H1 (cell line): ENCODE results near the gene MEP1A. TPM values are rescaled to one million over a fixed set of nuclear protein-coding genes. Genes with fewer than 3 reads are reported as not detected.

Experiments
- CTCF ChIA-PET: fragments of 300-600 bp; sonication (Branson Sonifier 250); formaldehyde crosslinking; loops from one replicate; lab custom pipeline; 2021; ENCODE audit not compliant: partially characterized antibody; lab: Charles Lee
- POLR2A ChIA-PET: fragments of 300-600 bp; sonication (Branson Sonifier 250); formaldehyde crosslinking; loops from one replicate; lab custom pipeline; 2021; ENCODE audit warnings: inconsistent platforms; ENCODE audit not compliant: partially characterized antibody; lab: Charles Lee
- DNase-seq, 2 experiments: peaks; one replicate each; pipeline versions ENCODE4 v3.0.0 to v3.0.0-alpha.2; 2010 to 2022; ENCODE audit warnings: low spot score in 2 of 2, low read depth in 1 of 2, mixed read lengths in 1 of 2
- FAIRE-seq: peaks from 2 replicates; lab custom pipeline; 2011; peaks lifted over from hg19 to GRCh38; lab: Jason Lieb, UNC
- H2AFZ ChIP-seq: 2 replicates; pipeline ENCODE4 v1.8.1; 2012; ENCODE audit warnings: low read length, inconsistent platforms
- H2AK5ac ChIP-seq: 2 replicates; pipeline ENCODE4 v1.6.1; 2013; ENCODE audit warnings: low read depth, low read length
- H2BK120ac ChIP-seq: replicated peaks from 2 replicates; pipeline ENCODE3; 2013; ENCODE audit warnings: low read depth, low read length, inconsistent platforms
- H2BK12ac ChIP-seq: 2 replicates; pipeline ENCODE4 v1.6.1; 2013; ENCODE audit warnings: low read depth, low read length
- H2BK15ac ChIP-seq: 2 replicates; pipeline ENCODE4 v1.6.1; 2013; ENCODE audit warnings: low read length
- H2BK20ac ChIP-seq: 2 replicates; pipeline ENCODE4 v1.6.1; 2013; ENCODE audit warnings: low read length
- H2BK5ac ChIP-seq: 2 replicates; pipeline ENCODE4 v1.6.1; 2013; ENCODE audit warnings: low read depth, low read length
- H3K14ac ChIP-seq: 2 replicates; pipeline ENCODE4 v1.6.1; 2013; ENCODE audit warnings: inconsistent platforms; ENCODE audit not compliant: insufficient read length
- H3K18ac ChIP-seq: 2 replicates; pipeline ENCODE4 v1.6.1; 2013; ENCODE audit warnings: low read length; ENCODE audit errors: extremely low read depth
- H3K23ac ChIP-seq: 2 replicates; pipeline ENCODE4 v1.6.1; 2013; ENCODE audit warnings: inconsistent platforms; ENCODE audit not compliant: insufficient read length
- H3K23me2 ChIP-seq: 2 replicates; pipeline ENCODE4 v1.6.1; 2013; ENCODE audit warnings: low read depth, low read length
- H3K27ac ChIP-seq: 2 replicates; pipeline ENCODE4 v1.6.1; 2011; ENCODE audit warnings: low read depth, low read length, inconsistent platforms
- H3K27me3 ChIP-seq, 4 experiments: replicated peaks in 1 of 4; 1 replicate in 1 of 4; 2 replicates in 3 of 4; pipeline versions ENCODE4 v1.6.1 to v1.8.1; 2011 to 2013; ENCODE audit warnings: low read length in 3 of 4, mild to moderate bottlenecking in 3 of 4, inconsistent platforms in 2 of 4, mixed read lengths in 2 of 4, moderate library complexity in 1 of 4; ENCODE audit not compliant: control insufficient read depth in 3 of 4, insufficient read depth in 3 of 4; ENCODE audit errors: extremely low read depth in 1 of 4
- H3K36me3 ChIP-seq, 4 experiments: 2 replicates each; pipeline versions ENCODE4 v1.6.1 to v1.8.1; 2011 to 2013; ENCODE audit warnings: mild to moderate bottlenecking in 4 of 4, low read length in 3 of 4, moderate library complexity in 2 of 4, control low read depth in 1 of 4, inconsistent platforms in 1 of 4; ENCODE audit not compliant: insufficient read depth in 4 of 4, control insufficient read depth in 2 of 4
- H3K4ac ChIP-seq: replicated peaks from 2 replicates; pipeline ENCODE3; 2013; ENCODE audit warnings: low read length, low read depth, mixed read lengths, inconsistent platforms; ENCODE audit not compliant: insufficient read length
- H3K4me1 ChIP-seq, 4 experiments: replicated peaks in 1 of 4; 1 replicate in 1 of 4; 2 replicates in 3 of 4; pipeline versions ENCODE4 v1.6.1 to v1.8.1; 2011 to 2013; ENCODE audit warnings: low read length in 3 of 4, inconsistent platforms in 2 of 4, mixed read lengths in 1 of 4; ENCODE audit not compliant: insufficient read depth in 4 of 4, control insufficient read depth in 3 of 4
- H3K4me2 ChIP-seq, 2 experiments: 2 replicates each; pipeline versions ENCODE4 v1.6.1 to v1.8.1; 2011 to 2013; ENCODE audit warnings: low read depth in 2 of 2, low read length in 2 of 2, control low read depth in 1 of 2, inconsistent platforms in 1 of 2, mild to moderate bottlenecking in 1 of 2; ENCODE audit not compliant: insufficient read depth in 1 of 2
- H3K4me3 ChIP-seq, 4 experiments: fragments of 200-600, 300-600 bp in 1 of 4; sonication (generic), shearing (Covaris generic), sonication (Bioruptor Twin) in 1 of 4; 2 replicates each; pipeline versions ENCODE4 v1.5.1 to v1.8.1; 2011 to 2016; ENCODE audit warnings: low read length in 4 of 4, low read depth in 3 of 4, control low read depth in 2 of 4, inconsistent platforms in 2 of 4, mild to moderate bottlenecking in 2 of 4, mixed read lengths in 1 of 4, moderate library complexity in 1 of 4; ENCODE audit not compliant: insufficient read depth in 2 of 4; ENCODE audit errors: extremely low read depth in 1 of 4
- H3K56ac ChIP-seq: replicated peaks from 2 replicates; pipeline ENCODE3; 2013; ENCODE audit warnings: low read depth, mild to moderate bottlenecking, mixed read lengths, low read length, inconsistent platforms; ENCODE audit not compliant: insufficient read length
- H3K79me1 ChIP-seq: 2 replicates; pipeline ENCODE4 v1.6.1; 2013; ENCODE audit warnings: low read depth, low read length, control low read depth
- H3K79me2 ChIP-seq, 2 experiments: 2 replicates each; pipeline versions ENCODE4 v1.6.1 to v1.8.1; 2012 to 2013; ENCODE audit warnings: low read length in 2 of 2, mild to moderate bottlenecking in 2 of 2, inconsistent platforms in 1 of 2; ENCODE audit not compliant: insufficient read depth in 2 of 2, control insufficient read depth in 1 of 2
- H3K9ac ChIP-seq, 4 experiments: replicated peaks in 1 of 4; 1 replicate in 1 of 4; 2 replicates in 3 of 4; pipeline versions ENCODE4 v1.6.1 to v1.8.1; 2011 to 2013; ENCODE audit warnings: low read depth in 3 of 4, low read length in 3 of 4, control low read depth in 2 of 4, mild to moderate bottlenecking in 2 of 4, moderate library complexity in 2 of 4, inconsistent platforms in 1 of 4; ENCODE audit errors: extremely low read depth in 1 of 4
- H3K9me3 ChIP-seq, 2 experiments: 2 replicates each; pipeline versions ENCODE4 v1.6.1 to v1.8.1; 2012 to 2013; ENCODE audit warnings: mild to moderate bottlenecking in 2 of 2, moderate library complexity in 2 of 2, control low read depth in 1 of 2, inconsistent platforms in 1 of 2, low read depth in 1 of 2, low read length in 1 of 2, mixed read lengths in 1 of 2; ENCODE audit not compliant: insufficient read depth in 2 of 2
- H4K20me1 ChIP-seq, 2 experiments: replicated peaks in 1 of 2; 2 replicates each; pipeline versions ENCODE3 to v1.8.1; 2011 to 2013; ENCODE audit warnings: inconsistent platforms in 2 of 2, low read length in 2 of 2, mild to moderate bottlenecking in 1 of 2; ENCODE audit not compliant: insufficient read depth in 2 of 2, control insufficient read depth in 1 of 2
- H4K5ac ChIP-seq: 2 replicates; pipeline ENCODE4 v1.6.1; 2013; ENCODE audit warnings: low read length, low read depth, mixed read lengths, inconsistent platforms; ENCODE audit not compliant: insufficient read length
- H4K8ac ChIP-seq: 2 replicates; pipeline ENCODE4 v1.8.0; 2013; ENCODE audit warnings: mild to moderate bottlenecking, moderate library complexity, low read length, inconsistent platforms; ENCODE audit not compliant: insufficient read depth; ENCODE audit errors: extremely low read depth
- H4K91ac ChIP-seq: replicated peaks from 2 replicates; pipeline ENCODE3; 2013; ENCODE audit warnings: low read length, mixed read lengths, inconsistent platforms; ENCODE audit not compliant: insufficient read length
- JUND ChIP-seq: IDR thresholded peaks from 2 replicates; pipeline ENCODE4 v1.6.1; 2011; ENCODE audit warnings: mild to moderate bottlenecking, improper control_type of control experiment, low read length
- MAFK ChIP-seq: IDR thresholded peaks from 2 replicates; pipeline ENCODE4 v1.6.1; 2012; ENCODE audit warnings: low read depth, mild to moderate bottlenecking, improper control_type of control experiment, low read length
- SP1 ChIP-seq: IDR thresholded peaks from 2 replicates; pipeline ENCODE4 v1.6.1; 2011; ENCODE audit warnings: low read depth, low read length
- WGBS, 2 experiments: shearing (Covaris generic) in 1 of 2; methylation state at CpG; one replicate each; pipeline versions ENCODE4 v1.1.6 to v1.1.7; 2013 to 2015; ENCODE audit warnings: low lambda C conversion rate in 2 of 2, mixed read lengths in 2 of 2, inconsistent platforms in 1 of 2, low coverage in 1 of 2, missing lambda C conversion rate in 1 of 2; ENCODE audit not compliant: insufficient replicate concordance in 2 of 2, insufficient coverage in 1 of 2, insufficient read length in 1 of 2; ENCODE audit errors: extremely low coverage in 1 of 2, missing lambda C conversion rate in 1 of 2; 5-methylcytosine and 5-hydroxymethylcytosine counted together
- polyA plus RNA-seq, 7 experiments: library from polyadenylated mRNA; depleted of rRNA in 3 of 7; stranded (reverse) in 5 of 7; unstranded in 2 of 7; fragments of >200 nt in 5 of 7; fragments of 200-250 nt in 2 of 7; gene quantifications; 1 replicate in 5 of 7; 2 replicates in 1 of 7; 4 replicates in 1 of 7; pipeline versions ENCODE4 v1.2.1 to v1.2.3, GENCODE V29; 2011 to 2013; ENCODE audit warnings: missing spikeins in 2 of 7, mixed read lengths in 2 of 7
- total RNA-seq: library from RNA; stranded (reverse); fragmentation: NEBNext Ultra II Directional; extraction: Animal tissue kit (Norgen Biotek cat#: 25700); gene quantifications from 2 replicates; pipeline ENCODE4 v1.2.1, GENCODE V29; 2021

The MEP1A gene
- total and polyA plus RNA-seq, 2 of the 8 experiments (the other 6 are each of a cell fraction or from before 2014, with no cell fraction given), result 0.03 TPM; not detected in 1

- H3K14ac ChIP-seq, result no peak overlapping the region
- H2AFZ ChIP-seq, result no peak overlapping the region
- H2AK5ac ChIP-seq, result no peak overlapping the region
- no peaks in the 10 kb centered on the region for H3K4me1 ChIP-seq
- FAIRE-seq (no peak), DNase-seq (no peak)
- no peak overlapping the region for H3K4me2 ChIP-seq
- H4K8ac ChIP-seq, result no peak overlapping the region
- H3K36me3 ChIP-seq, result no peaks in the 10 kb centered on the region
- WGBS, 2 experiments, result 72% methylated on average over 3 of the region's 3 CpGs; no CpG with 5 or more reads in 1 of the 2 experiments
- H3K23me2 ChIP-seq, result no peaks in the 10 kb centered on the region
- no peak overlapping the region for H3K23ac ChIP-seq
- no peak overlapping the region for H2BK20ac ChIP-seq
- no peak overlapping the region for H2BK12ac ChIP-seq
- H3K9ac ChIP-seq, result no peak overlapping the region
- no peak overlapping the region for H3K4ac ChIP-seq
- H3K27me3 ChIP-seq, result no peaks in the 10 kb centered on the region
- H3K18ac ChIP-seq, result no peak overlapping the region
- no peaks in the 10 kb centered on the region for H3K79me2 ChIP-seq
- no peaks in the 10 kb centered on the region for H4K20me1 ChIP-seq
- H4K91ac ChIP-seq, result no peak overlapping the region
- no peak overlapping the region for H4K5ac ChIP-seq
- no peak overlapping the region for H2BK15ac ChIP-seq
- no peak overlapping the region for H3K4me3 ChIP-seq
- no peak overlapping the region for H3K56ac ChIP-seq
- ChIA-PET POLR2A (no interaction called here), CTCF (no interaction called here)
- no peaks in the 10 kb centered on the region for H3K9me3 ChIP-seq
- no peak overlapping the region for H2BK5ac ChIP-seq
- no peaks in the 10 kb centered on the region for H3K79me1 ChIP-seq
- H3K27ac ChIP-seq, result no peak overlapping the region
- H2BK120ac ChIP-seq, result no peak overlapping the region
- TF ChIP-seq SP1 (no peak), JUND (no peak), MAFK (no peak)
These were observed 94.8 kb downstream of the MEP1A start for GRCh38 chr6:46888031-46888430.
